GM06990 (cell line): Measurements from ENCODE around the gene CHP2.
"Not testable (repeated sequence)": the region's sequence is repeated elsewhere in the genome, so short reads cannot be mapped to it uniquely, and the experiment has no call there.

Source experiments
- DNase-seq: peaks from one replicate; pipeline ENCODE4 v3.0.0-alpha.2; 2011; ENCODE audit not compliant: insufficient read length; ENCODE audit errors: extremely low read depth
- H3K27me3 ChIP-seq: replicated peaks from 2 replicates; pipeline ENCODE4 v1.6.0; 2011; ENCODE audit warnings: low read length; ENCODE audit not compliant: control insufficient read depth, insufficient read depth
- H3K36me3 ChIP-seq: 2 replicates; pipeline ENCODE4 v1.5.1; 2011; ENCODE audit warnings: low read length; ENCODE audit not compliant: control insufficient read depth, insufficient read depth
- H3K4me3 ChIP-seq: replicated peaks from 2 replicates; pipeline ENCODE4 v1.5.1; 2011; ENCODE audit warnings: low read depth, mild to moderate bottlenecking, control low read depth, low read length
- CTCF ChIP-seq: IDR thresholded peaks from 2 replicates; pipeline ENCODE4 v1.5.1; 2011; ENCODE audit warnings: low read length, control low read depth, mild to moderate bottlenecking, inconsistent platforms; ENCODE audit not compliant: insufficient read depth, poor library complexity, severe bottlenecking

CHP2 gene

GRCh38 chr16:23726710-23727109 lies 28.1 kb upstream of the CHP2 start:
- Histone ChIP-seq H3K4me3 (no peak overlapping the region), H3K27me3 (no peaks in the 10 kb centered on the region), H3K36me3 (no peaks in the 10 kb centered on the region)
- TF ChIP-seq CTCF: no peak
- DNase-seq: no peak

GRCh38 chr16:23728112-23728477 lies 26.7 kb upstream of the CHP2 start:
- no peak for DNase-seq
- H3K4me3 ChIP-seq: no peak overlapping the region
- no peaks in the 10 kb centered on the region for H3K27me3 ChIP-seq
- no peak for TF ChIP-seq CTCF
- no peaks in the 10 kb centered on the region for H3K36me3 ChIP-seq

- H3K27me3 ChIP-seq: no peaks in the 10 kb centered on the region
- H3K36me3 ChIP-seq: no peaks in the 10 kb centered on the region
- no peak for TF ChIP-seq CTCF
- no peak for DNase-seq
- H3K4me3 ChIP-seq: no peak overlapping the region
These were observed 25.1 kb upstream of the CHP2 start for GRCh38 chr16:23729503-23730424.

GRCh38 chr16:23734176-23734893 lies 20.5 kb upstream of the CHP2 start:
- Histone ChIP-seq H3K27me3 (no peaks in the 10 kb centered on the region), H3K4me3 (no peak overlapping the region), H3K36me3 (no peaks in the 10 kb centered on the region)
- no peak for DNase-seq
- no peak for TF ChIP-seq CTCF

GRCh38 chr16:23737423-23738028 lies 17.3 kb upstream of the CHP2 start:
- not testable (repeated sequence) for H3K4me3 ChIP-seq, H3K27me3 ChIP-seq, H3K36me3 ChIP-seq, DNase-seq

- Histone ChIP-seq H3K4me3 (no peak overlapping the region), H3K36me3 (no peaks in the 10 kb centered on the region), H3K27me3 (no peaks in the 10 kb centered on the region)
- no peak for TF ChIP-seq CTCF
- DNase-seq: no peak
These were observed 15.3 kb upstream of the CHP2 start for GRCh38 chr16:23739516-23739915.
